ENCODE data around the gene HBS1L. TPM values are rescaled to one million over a fixed set of nuclear protein-coding genes. Genes with fewer than 3 reads are reported as not detected.

HBS1L gene
- total and polyA plus RNA-seq, 10 of the 15 experiments (the other 5 are each of a cell fraction or from before 2014, with no cell fraction given) = 58.7 to 142 (median 78.8) TPM

GRCh38 chr6:134936476-134936875 is 118.1 kb downstream of the HBS1L start (continued):
- no peak for TF ChIP-seq BMI1 (IDR thresholded peaks at IDR 0.05; ENCODE audit: borderline replicate concordance)
- no peak for TF ChIP-seq ELK1 (IDR thresholded peaks at IDR 0.05; ENCODE audit: low read depth, low read length)
- no peak for TF ChIP-seq TCF12 (IDR thresholded peaks at IDR 0.05; ENCODE audit: low read depth, low read length)
- no peak for TF ChIP-seq SPI1 (IDR thresholded peaks at IDR 0.05; ENCODE audit: borderline replicate concordance, insufficient read depth, low read depth, low read length)
- no peak for TF ChIP-seq ZBTB33 (IDR thresholded peaks at IDR 0.05)
- no peak for TF ChIP-seq RAD21 (IDR thresholded peaks at IDR 0.05; ENCODE audit: insufficient read depth, low read depth, low read length)
- TF ChIP-seq, protein P1, sequence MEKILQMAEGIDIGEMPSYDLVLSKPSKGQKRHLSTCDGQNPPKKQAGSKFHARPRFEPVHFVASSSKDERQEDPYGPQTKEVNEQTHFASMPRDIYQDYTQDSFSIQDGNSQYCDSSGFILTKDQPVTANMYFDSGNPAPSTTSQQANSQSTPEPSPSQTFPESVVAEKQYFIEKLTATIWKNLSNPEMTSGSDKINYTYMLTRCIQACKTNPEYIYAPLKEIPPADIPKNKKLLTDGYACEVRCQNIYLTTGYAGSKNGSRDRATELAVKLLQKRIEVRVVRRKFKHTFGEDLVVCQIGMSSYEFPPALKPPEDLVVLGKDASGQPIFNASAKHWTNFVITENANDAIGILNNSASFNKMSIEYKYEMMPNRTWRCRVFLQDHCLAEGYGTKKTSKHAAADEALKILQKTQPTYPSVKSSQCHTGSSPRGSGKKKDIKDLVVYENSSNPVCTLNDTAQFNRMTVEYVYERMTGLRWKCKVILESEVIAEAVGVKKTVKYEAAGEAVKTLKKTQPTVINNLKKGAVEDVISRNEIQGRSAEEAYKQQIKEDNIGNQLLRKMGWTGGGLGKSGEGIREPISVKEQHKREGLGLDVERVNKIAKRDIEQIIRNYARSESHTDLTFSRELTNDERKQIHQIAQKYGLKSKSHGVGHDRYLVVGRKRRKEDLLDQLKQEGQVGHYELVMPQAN (conservative IDR thresholded peaks at IDR 0.05) = no peak
- TF ChIP-seq CUX1 (IDR thresholded peaks at IDR 0.05; ENCODE audit: insufficient replicate concordance, low read depth, low read length) = no peak
- no peak for TF ChIP-seq TCF7 (IDR thresholded peaks at IDR 0.05; ENCODE audit: borderline replicate concordance)
- TF ChIP-seq NR2C2 (IDR thresholded peaks at IDR 0.05; ENCODE audit: borderline replicate concordance, control insufficient read depth, insufficient read length, low read depth) = no peak

Measured in GM12878 (cell line).